ENCODE measurements around the gene ADAM23.

GRCh38 chr2:206570199-206570598 lies 126.9 kb downstream of the ADAM23 start:
- TF ChIP-seq CTCF (conservative IDR thresholded peaks at IDR 0.05) (no peak), ZFX (IDR thresholded peaks at IDR 0.05) (no peak)
